Neuron (in vitro differentiated cells): ENCODE data around the gene CCDC88C.

ENCODE experiments used
- H2AFZ ChIP-seq: one replicate; pipeline ENCODE4 v1.6.1; 2013; ENCODE audit warnings: low read depth, mild to moderate bottlenecking, inconsistent platforms, low read length, moderate library complexity
- H3K27me3 ChIP-seq: one replicate; pipeline ENCODE4 v1.6.1; 2013; ENCODE audit warnings: low read length; ENCODE audit not compliant: insufficient read depth
- H3K36me3 ChIP-seq: one replicate; pipeline ENCODE4 v1.6.1; 2013; ENCODE audit warnings: low read length; ENCODE audit not compliant: insufficient read depth
- H3K4me1 ChIP-seq: one replicate; pipeline ENCODE4 v1.6.1; 2013; ENCODE audit warnings: low read length; ENCODE audit not compliant: insufficient read depth
- H3K4me3 ChIP-seq: 2 replicates; pipeline ENCODE4 v1.5.1; 2013; ENCODE audit warnings: mild to moderate bottlenecking, low read length, moderate library complexity
- H3K9me3 ChIP-seq: one replicate; pipeline ENCODE4 v1.6.1; 2013; ENCODE audit warnings: low read length

CCDC88C gene

GRCh38 chr14:91401751-91402150 is 15.9 kb downstream of the CCDC88C start:
- H3K9me3 ChIP-seq = no peaks in the 10 kb centered on the region
- H3K4me1 ChIP-seq = no peaks in the 10 kb centered on the region
- H3K4me3 ChIP-seq = no peak overlapping the region
- no peak overlapping the region for H2AFZ ChIP-seq
- peaks cover 7% of the 10 kb centered on the region for H3K36me3 ChIP-seq
- H3K27me3 ChIP-seq = no peaks in the 10 kb centered on the region

GRCh38 chr14:91400696-91401095 is 16.9 kb downstream of the CCDC88C start:
- no peak overlapping the region for H2AFZ ChIP-seq
- peaks cover 3% of the 10 kb centered on the region for H3K9me3 ChIP-seq
- H3K27me3 ChIP-seq = no peaks in the 10 kb centered on the region
- peaks cover 3% of the 10 kb centered on the region for H3K36me3 ChIP-seq
- H3K4me3 ChIP-seq = no peak overlapping the region
- no peaks in the 10 kb centered on the region for H3K4me1 ChIP-seq

- H3K9me3 ChIP-seq = peaks cover 3% of the 10 kb centered on the region
- H3K27me3 ChIP-seq = no peaks in the 10 kb centered on the region
- H3K4me1 ChIP-seq = no peaks in the 10 kb centered on the region
- H3K4me3 ChIP-seq = no peak overlapping the region
- peaks cover 1% of the 10 kb centered on the region for H3K36me3 ChIP-seq
- no peak overlapping the region for H2AFZ ChIP-seq
These were observed 17.6 kb downstream of the CCDC88C start for GRCh38 chr14:91399868-91400640.

DNA sequence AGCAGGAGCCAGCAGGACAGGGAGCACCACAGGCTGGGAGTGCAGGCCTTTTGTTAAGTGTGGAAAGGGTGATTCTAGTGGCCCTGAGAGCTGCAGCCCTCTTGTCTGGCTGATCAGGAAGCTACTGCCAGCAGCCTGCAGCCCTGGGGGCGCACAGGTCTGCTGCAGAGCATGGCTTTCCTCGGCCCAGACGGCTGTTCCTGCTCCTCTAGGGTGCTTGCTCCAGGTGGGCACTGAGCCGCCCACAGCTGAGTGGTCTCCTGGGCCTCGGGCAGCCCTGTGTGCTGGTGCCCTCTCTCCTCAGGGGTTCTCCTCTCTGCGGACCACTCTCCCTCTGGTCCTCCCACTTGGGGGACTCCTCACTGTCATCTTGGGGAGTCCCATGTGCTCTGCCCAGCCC is 18.9 kb downstream of the CCDC88C start:
- H3K4me3 ChIP-seq = no peak overlapping the region
- no peaks in the 10 kb centered on the region for H3K27me3 ChIP-seq
- H2AFZ ChIP-seq = no peak overlapping the region
- no peaks in the 10 kb centered on the region for H3K36me3 ChIP-seq
- H3K9me3 ChIP-seq = peaks cover 5% of the 10 kb centered on the region
- no peaks in the 10 kb centered on the region for H3K4me1 ChIP-seq

GRCh38 chr14:91397965-91398591 is 19.5 kb downstream of the CCDC88C start:
- Histone ChIP-seq H2AFZ (no peak overlapping the region), H3K4me3 (no peak overlapping the region), H3K9me3 (peaks cover 5% of the 10 kb centered on the region), H3K36me3 (no peaks in the 10 kb centered on the region), H3K27me3 (no peaks in the 10 kb centered on the region), H3K4me1 (no peaks in the 10 kb centered on the region)

DNA sequence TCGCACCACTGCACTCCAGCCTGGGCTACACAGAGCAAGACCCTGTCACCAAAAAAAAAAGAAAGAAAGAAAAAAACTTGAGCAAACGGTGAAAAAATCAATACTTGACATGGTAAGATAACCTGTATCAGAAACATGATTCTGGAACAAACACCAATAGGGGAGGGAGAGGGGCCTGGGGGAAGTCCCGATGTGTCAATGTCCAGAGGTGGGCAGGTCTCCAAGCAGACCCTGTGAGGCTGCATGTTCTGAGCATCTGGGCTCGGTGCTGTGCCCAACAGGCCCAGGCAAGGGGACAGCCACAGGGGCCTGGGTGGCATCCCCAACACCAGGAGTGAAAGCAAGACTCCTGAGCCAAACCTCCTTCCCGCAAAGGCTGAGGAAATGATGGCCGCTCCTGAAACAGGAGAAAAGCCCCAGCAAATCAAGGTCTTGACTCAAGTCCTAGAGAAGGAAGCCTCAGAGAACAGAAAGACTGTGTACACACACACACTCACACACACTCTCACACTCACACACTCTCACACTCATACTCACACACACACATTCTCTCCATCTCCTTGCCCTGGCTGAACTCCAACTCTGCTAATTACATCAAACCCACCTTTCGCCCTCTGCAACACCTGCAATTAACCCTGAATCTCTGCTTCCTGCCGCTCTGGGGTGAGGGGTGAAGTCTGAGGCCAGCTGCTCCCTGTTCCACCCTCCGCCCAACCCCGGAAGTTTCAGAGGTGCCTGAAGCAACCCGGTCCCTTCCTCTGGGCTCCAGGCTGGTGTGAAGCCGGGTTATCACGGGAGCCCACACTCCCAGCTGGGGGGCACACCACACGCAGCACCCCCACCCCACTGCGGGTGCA is 20.4 kb downstream of the CCDC88C start:
- Histone ChIP-seq H3K27me3 (no peaks in the 10 kb centered on the region), H3K4me3 (no peak overlapping the region), H3K36me3 (no peaks in the 10 kb centered on the region), H3K9me3 (peaks cover 5% of the 10 kb centered on the region), H2AFZ (no peak overlapping the region), H3K4me1 (peaks cover 5% of the 10 kb centered on the region)

DNA sequence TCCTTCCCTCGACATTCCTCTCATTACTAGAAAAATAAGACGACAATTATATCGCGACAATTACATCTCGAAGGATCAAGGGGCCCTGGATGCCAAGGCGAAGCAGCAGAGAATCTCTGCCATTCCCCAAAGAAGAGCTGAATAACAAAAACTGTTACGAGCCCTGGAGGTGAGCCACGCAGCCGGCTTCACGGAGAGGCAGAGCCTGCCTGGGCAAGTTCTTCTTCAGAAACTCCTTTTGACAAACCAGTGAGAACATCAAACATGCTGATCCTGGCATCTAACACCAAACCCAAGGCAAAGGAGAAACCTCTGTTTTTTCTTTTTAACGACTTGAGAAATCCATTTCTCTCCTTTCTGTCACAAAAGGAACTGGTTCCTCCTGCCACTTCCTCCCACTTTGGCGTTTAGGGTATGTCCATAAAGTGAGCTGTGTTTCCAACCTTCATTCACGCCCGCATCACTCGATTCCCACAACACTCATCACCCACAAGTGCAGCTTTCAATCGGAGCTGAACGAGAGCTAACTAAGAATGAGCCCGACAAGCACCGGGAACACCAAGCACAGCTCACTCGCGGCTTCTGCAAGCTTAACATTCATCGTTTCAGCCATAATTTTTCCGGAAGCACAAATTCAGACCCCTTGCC is 21.5 kb downstream of the CCDC88C start:
- Histone ChIP-seq H3K36me3 (no peaks in the 10 kb centered on the region), H3K4me1 (peaks cover 5% of the 10 kb centered on the region), H3K9me3 (peaks cover 5% of the 10 kb centered on the region), H2AFZ (no peak overlapping the region), H3K4me3 (no peak overlapping the region), H3K27me3 (no peaks in the 10 kb centered on the region)

- H3K36me3 ChIP-seq = no peaks in the 10 kb centered on the region
- peaks cover 5% of the 10 kb centered on the region for H3K9me3 ChIP-seq
- no peaks in the 10 kb centered on the region for H3K27me3 ChIP-seq
- H3K4me1 ChIP-seq = peaks cover 5% of the 10 kb centered on the region
- H2AFZ ChIP-seq = no peak overlapping the region
- H3K4me3 ChIP-seq = no peak overlapping the region
These were observed 22.2 kb downstream of the CCDC88C start for GRCh38 chr14:91395466-91395865.

DNA sequence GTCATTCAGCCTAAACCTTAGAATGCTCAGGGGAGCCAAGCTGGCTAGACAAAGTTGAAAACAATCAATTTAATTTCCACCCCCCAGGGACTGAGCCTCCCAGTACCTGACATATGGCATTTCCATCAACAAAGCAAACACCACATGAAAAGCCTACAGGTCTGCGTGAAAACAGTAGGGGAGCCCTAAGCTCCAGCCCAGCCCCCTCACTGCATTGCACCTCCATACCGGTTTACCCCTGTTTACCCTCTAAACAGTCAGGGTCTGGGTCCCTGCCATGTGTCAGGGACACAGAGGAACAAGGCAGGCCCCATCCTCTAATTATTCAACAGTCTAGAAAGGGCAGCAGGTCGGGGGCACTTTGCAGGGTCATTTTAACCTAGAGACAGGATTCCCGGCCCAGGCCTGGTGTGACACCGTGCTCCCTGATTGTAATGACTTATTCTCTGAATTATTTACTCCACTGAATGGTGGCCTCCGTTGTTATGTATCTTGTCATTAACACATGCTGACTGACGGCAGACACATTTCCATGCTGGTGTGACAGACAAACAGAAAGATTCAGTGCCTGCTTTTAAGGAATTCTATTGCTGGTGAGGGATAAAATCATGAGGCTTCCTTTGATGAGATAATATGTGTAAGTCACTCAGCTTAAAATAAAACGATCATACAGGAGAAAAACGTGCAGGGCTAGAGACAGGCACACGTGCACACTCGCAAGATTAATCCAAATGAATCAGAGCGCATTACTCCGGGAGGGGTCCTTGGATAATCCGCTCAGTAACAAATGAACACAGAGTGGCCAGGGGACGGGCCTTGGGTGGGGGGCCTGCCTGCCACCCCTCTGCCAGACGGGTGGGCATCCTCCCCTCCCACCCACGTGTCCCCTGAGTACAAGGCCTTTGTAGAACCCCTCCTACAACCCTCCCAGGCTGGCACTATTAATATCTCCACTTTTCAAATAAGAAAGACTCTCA is 23.2 kb downstream of the CCDC88C start:
- no peak overlapping the region for H2AFZ ChIP-seq
- H3K36me3 ChIP-seq = no peaks in the 10 kb centered on the region
- H3K27me3 ChIP-seq = no peaks in the 10 kb centered on the region
- H3K4me1 ChIP-seq = peaks cover 5% of the 10 kb centered on the region
- peaks cover 5% of the 10 kb centered on the region for H3K9me3 ChIP-seq
- no peak overlapping the region for H3K4me3 ChIP-seq

GRCh38 chr14:91392623-91393303 is 24.9 kb downstream of the CCDC88C start:
- peaks cover 5% of the 10 kb centered on the region for H3K9me3 ChIP-seq
- peaks cover 14% of the 10 kb centered on the region for H3K4me1 ChIP-seq
- H3K27me3 ChIP-seq = no peaks in the 10 kb centered on the region
- no peak overlapping the region for H2AFZ ChIP-seq
- H3K4me3 ChIP-seq = no peak overlapping the region
- H3K36me3 ChIP-seq = no peaks in the 10 kb centered on the region

DNA sequence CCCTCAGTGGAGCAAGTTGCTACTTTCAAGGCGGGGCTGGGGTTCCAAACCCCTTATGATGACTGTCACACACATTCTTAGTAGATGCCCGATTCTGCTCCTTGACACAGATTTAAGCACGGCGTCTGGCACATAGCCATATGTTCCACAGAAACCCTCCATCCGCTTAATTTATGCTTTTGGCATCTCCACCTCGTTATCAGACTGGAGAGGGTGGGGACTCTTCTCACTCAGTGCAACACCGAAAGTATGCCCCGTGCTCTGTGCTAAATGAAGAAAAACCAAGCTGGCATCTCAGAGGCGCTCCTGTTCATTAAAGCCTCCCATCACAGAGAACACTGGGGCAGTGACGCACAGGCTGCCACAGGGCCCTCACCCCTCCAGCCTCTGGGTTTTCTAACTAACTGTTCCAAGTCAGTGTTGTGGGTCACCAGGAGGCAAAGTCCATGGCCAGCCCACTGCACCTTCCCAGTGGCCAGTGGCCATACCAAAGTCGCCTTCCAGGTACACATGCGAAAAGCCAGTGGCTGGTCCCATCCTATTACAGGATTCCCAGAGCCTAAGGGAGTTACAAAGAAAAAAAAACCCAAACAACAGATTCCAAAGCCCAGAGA is 27.3 kb downstream of the CCDC88C start:
- no peak overlapping the region for H2AFZ ChIP-seq
- H3K36me3 ChIP-seq = no peaks in the 10 kb centered on the region
- H3K4me3 ChIP-seq = no peak overlapping the region
- peaks cover 20% of the 10 kb centered on the region for H3K4me1 ChIP-seq
- peaks cover 2% of the 10 kb centered on the region for H3K9me3 ChIP-seq
- H3K27me3 ChIP-seq = no peaks in the 10 kb centered on the region
